NCI-H146 treated with DMSO at 0.1 percent for 48 hours (cell line): Measurements from ENCODE around the gene NUP160.
"Not testable (repeated sequence)": the region's sequence is repeated elsewhere in the genome, so short reads cannot be mapped to it uniquely, and the experiment has no call there.

Experiments
- DNase-seq: peaks from one replicate; lab custom pipeline; 2025; ENCODE audit not compliant: unreplicated experiment; lab: John Stamatoyannopoulos, UW

The NUP160 gene

DNA sequence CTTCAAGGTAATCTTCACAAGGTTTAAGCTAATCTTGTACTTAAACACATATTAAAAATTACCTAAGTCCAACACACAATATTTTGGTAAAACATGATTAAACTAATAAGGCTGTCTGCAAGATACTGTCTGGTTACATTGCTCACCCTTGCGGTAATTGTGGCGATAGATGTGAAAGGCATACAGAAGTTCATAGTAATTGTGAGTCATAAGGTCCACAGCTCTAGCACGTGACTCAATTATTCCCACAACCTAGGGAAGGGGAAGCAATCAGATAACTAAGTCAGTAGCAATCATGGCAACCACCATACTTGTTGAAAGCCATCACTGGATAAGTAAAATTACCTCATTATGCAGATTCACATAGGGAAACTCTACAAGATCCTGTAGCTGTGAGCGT lies 50.5 kb downstream of the NUP160 start:
- DNase-seq = no peak

DNA sequence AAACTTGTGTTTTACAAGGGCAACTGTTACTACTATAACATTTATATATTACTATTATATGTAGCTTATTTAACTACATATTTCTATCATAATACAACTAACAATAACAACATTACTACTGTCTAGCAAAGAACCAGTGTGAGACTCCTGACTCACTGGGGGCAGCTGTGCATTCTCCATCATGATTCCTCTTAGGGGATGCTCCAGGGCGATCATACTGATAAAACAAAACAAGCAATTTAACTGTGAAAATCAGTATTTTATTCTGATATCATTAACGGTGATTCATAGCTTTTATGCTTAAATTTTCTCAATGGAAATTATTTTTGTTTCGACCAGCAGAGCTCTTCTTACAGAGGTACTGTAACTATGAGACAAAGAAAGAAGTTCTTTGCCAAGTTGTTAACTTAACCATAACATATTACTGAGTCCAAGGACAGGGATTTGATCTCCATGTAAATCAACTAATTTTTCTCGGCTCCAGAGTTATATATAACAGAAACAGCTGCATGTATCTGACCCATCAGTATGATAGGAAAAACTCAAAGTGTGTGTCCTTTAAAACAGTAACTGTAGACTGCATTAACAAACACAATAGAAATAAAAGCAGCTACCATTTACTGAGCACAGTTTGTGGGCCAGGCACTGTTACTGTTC lies 56.2 kb downstream of the NUP160 start:
- no peak for DNase-seq

DNA sequence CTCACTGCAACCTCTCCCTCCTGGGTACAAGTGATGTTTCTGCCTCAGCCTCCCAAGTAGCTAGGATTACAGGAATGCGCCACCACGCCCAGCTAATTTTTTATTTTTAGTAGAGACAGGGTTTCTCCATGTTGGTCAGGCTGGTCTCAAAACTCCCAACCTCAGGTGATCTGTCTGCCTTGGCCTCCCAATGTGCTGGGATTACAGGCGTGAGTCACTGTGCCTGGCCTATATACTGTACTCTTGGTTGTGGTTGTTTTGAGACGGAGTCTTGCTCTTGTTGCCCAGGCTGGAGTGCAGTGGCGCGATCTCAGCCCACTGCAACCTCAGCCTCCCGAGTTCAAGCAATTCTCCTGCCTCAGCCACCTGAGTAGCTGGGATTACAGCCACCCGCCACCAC lies 58.1 kb downstream of the NUP160 start:
- DNase-seq = not testable (repeated sequence)

DNA sequence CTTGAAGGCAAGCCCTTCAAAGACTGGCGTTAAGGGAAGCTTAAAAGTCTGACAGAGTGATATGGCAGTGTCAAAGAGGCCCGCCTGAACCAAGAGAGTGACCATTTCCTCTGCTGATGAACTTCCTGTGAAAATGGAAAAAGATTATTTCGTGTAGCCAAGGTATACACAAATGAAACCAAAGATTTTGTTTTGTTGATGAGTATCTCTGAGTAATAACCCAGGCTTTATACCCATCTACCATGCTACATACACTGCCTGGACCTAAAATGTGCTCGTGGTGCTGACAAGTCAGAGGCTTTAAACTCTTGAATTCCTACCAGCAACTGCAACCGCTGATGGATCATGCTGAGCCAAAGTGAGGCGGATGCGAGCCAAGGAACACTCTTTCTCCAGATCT lies 60.0 kb downstream of the NUP160 start:
- no peak for DNase-seq

DNA sequence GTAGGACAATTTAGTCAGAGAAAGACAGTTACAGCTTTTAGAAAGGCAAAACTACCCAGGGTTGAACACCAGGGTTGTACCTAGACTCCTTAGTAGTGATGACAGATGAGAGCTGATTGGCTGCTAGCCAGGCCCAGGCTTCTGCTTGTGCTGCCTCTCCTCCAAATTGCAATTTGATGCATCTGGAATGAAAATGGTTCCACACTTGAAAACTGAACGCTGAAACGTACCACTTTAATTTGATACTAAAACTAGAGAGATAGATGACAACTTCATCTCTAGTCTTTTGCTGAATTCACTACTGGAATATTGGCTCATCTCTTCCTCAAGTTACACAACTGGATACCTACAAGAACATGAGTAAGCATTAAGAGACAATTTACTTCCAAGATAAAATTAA lies 61.8 kb downstream of the NUP160 start:
- no peak for DNase-seq

DNA sequence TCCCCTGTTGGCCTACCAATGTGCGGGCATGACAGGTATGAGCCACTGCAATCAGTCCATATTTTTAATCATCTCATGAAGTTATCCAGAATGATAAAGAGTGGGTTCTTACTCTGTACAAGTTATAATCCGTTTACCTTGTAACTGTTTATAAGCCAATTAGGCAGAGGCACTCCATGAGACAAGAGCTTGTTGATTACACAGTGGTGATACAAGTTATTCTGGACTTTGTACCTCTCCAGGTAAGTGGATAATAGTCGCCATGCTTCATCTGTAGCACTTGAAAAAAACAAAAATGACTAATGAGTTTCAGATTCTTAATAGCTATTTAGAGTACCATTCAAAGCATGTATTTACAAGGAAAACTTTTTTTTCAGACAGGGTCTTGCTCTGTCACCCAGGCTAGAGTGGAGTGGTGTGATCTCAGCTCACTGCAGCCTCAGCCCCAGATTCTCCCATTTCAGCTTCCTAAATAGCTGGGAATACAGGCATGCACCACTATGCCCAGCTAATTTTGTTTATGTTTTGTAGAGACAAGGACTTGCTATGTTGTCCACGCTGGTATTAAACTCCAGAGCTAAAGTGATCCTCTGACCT lies 63.3 kb downstream of the NUP160 start:
- DNase-seq = no peak

DNA sequence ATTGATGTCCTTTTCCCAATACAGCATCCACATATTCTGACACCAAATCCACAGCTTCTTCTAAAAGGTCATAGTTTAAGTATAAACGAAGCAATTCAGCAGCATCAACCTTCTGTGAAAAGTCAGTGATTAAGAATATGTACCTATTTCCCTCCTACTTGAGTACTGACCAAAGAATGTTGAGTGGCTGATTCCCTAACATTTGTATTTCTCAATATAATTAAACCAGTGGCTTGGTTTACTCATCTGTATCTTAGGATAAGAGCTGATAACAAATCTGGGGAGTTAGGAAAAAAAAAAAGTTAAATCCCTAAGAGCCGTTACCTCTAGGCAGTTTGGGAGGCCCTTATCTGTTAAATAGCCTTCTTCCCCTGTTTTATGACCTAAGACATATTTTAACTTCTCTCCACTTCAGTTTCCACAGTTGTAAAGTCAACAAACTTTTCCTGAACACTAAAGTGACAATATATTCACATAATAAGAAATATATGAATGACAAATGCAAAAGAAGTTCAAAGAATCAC lies 65.0 kb downstream of the NUP160 start:
- DNase-seq = no peak

DNA sequence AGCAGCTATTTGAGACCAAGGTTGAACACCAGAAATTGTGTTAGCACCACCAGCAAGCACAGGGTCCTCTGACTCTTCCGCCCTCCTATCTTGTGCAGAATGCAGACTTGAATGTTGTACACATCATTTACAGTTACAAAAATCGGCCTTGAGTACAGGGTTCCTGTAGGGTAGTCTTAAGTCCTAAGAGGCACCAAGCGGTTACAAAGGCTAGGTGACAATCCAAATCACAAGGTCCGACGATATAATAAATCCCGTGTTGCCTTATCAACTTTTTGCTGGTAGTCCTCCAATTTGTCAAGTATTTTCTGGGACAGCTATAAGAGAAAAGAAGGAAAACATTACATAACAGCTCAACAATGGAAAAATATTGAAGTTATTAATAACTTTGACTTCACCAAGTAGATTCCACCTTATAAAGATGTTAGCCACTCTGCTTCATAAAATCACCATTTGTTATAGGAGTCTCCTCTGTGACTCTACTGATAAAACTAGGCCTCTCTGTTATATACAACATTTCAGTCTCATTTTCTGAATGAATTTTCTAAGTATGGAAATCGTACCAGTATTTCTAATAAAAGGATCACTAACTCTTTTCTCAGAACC lies 69.2 kb downstream of the NUP160 start:
- no peak for DNase-seq

DNA sequence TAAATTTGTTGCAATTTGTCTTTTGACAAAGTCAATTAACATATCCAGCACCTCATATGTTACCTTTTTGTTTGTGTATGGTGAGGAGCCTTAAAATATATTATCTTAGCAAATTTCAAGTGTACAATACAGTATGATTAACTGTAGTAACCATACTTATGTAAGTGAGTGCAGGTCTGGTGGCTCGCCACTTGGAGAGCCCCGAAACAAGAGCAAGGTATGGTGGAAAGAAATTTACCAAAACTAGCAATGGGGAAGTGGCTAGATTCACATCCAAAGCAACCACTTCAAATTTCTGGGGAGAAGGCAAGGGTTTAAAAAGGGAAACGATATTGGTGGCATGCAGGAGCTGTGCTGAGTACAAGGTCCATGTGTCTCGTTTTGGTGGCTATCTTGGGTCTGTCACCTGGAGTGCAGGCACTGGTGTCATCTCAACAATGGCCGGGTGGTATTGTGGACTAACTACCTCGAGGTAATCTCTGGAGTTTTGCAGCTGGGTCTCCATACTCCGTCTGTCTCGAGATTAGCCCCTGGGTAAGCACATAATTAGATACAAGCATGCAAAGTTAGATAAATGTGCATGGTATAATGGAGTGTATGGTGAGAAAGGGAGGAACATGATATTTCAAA lies 72.8 kb downstream of the NUP160 start:
- DNase-seq = no peak

DNA sequence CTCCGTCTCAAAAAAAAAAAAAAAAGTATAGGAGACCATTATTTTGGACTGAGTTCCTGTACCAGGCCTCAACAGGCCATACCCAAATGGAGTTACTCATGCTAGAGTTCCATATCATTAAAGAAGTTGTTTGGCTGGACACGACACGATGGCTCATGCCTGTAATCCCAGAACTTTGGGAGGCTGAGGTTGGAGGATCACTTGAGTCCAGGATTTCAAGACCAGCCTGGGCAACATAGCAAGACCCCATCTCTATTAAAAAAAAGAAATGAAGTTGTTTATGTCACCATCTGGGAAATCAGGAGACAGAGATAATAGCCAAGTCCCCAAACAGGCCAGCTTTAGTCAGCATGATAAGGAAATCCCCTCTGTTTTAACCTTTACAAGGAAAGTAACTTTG lies 74.3 kb downstream of the NUP160 start:
- no peak for DNase-seq

DNA sequence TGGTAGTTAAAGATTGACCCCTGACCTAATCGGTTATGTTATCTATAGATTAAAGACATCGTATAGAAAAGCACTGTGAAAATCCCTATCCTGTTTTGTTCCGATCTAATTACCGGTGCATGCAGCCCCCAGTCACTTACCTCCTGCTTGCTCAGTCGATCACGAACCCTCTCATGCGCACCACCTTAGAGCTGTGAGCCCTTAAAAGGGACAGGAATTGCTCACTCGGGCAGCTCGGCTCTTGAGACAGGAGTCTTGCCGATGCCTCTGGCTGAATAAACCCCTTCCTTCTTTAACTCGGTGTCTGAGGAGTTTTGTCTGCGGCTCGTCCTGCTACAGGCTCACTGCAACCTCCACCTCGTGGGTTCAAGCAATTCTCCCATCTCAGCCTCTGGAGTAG lies 78.6 kb downstream of the NUP160 start:
- not testable (repeated sequence) for DNase-seq

DNA sequence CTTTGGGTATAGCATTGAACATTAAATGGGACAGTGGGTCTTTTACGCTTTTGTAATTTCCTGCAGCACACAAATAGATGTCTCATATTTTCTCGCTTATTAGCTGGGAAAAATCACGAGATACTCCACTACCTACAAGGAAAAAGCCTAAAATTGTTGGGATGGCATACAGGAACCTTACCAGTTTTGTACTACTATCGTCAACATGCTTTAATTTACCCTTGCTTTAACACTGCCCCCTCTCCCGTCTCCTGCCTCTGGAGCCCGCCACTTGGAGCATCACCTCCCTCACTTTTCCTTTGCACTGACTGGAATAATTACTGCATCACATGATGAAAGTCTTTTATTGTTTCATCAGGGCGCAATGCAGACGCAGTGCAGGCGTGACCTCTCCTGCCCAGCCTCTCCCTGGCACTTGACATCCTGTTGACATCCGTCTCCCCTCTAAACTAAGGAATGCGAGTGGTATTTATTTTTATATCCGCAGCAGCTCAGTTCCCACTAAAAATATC lies 80.0 kb downstream of the NUP160 start:
- peak; percentile 87 for DNase-seq

DNA sequence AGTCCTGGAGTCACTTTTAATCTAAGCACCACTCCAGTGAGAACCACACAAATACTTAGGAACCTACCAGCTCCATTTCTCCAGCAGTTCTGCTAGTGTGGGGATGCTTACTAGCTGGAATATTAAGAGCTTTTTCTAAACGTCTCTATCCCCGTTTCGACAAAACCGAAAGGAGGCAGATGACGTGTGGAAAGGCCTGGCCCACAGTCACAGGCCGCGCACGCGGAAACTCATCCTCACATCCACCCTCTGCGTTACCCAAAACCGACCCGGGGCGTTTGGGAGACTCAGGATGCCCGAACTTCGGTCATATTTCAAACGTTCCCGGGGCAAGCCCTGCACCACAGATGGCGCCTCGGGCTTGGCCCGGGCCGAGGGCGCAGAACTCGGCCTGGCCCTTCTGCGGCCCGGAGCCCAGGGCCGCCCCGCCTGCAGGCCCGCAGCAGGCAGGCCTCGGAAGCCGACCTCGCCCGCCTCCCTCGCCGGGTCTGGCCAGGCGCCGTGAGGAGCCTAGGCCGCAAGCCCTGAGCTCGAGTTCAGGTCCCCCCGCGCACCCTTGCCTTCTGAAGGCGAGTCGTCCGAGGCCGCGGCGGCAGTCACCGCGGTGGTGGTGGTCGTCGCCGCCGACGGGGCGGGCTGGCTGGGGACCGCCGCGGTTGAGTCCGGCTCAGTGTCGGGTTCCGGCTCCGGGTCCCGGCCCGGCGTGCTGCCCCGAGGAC lies 81.5 kb downstream of the NUP160 start:
- DNase-seq = peak; percentile 36

DNA sequence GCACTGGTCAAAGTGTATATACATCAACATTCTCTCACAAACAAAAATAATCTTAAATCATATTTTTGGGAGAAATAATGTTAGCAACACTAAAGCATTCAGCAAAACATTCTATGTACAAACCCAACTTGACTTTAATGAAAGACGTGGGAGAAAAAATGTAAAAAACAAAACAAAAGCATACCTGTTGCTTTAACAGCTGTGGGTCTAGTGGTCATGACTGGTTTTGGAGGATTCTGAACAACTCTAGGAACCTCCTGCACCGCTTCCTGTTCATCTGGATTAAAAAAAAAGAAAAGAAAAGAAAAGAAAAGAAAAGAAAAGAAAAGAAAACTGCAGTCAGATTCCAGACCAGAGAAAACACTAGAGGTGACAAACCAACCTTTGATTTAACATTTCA lies 83.1 kb downstream of the NUP160 start:
- no peak for DNase-seq

DNA sequence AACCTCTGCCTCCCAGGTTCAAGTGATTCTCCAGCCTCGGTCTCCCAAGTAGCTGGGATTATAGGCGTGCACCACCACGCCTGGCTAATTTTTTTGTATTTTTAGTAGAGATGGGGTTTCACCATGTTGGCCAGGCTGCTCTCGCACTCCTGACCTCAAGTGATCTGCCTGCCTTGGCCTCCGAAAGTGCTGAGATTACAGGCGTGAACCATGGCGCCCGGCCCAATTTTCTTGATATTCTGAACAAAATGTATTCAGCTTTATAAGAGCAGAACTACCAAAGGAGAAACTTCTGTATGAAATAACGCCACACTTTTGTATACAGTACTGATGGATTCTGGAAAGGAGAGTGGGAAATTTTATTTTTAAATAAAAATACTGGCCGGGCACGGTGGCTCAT lies 88.9 kb downstream of the NUP160 start:
- not testable (repeated sequence) for DNase-seq

DNA sequence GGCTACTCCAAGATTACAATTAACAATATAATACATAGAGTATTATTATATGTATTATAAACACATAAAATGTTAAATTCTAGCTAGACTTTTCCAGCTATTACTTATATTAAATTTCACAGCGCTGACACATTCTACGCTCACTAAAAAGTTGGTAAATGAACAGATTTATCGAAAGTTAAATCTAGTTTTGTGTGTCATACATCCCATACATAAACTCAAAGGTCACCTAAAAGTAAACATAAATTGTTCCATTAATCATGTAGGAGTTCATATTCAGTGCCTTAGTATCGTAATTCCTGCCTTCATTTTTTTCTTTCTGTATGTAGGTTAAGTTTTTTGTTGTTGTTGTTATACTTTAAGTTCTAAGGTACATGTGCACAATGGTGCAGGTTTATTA lies 91.9 kb downstream of the NUP160 start:
- DNase-seq = no peak

DNA sequence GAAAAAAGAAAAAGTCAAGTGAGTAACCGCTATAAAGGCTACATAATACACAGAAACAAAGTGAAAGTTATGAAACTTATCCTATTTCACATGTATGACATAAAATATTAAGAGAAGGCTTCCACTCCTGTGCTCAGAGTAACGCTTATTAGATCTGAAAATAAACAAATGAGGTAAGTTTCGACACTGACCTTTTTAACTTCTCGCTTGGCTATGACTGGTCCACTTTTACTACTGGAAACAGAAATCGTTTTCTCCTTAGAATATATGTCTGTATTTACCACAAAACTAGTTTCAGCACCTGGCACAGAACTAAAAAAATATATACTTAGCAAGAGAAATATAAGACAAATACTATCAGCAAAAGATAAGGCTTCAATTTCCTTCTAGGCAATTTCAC lies 97.4 kb downstream of the NUP160 start:
- DNase-seq = no peak

DNA sequence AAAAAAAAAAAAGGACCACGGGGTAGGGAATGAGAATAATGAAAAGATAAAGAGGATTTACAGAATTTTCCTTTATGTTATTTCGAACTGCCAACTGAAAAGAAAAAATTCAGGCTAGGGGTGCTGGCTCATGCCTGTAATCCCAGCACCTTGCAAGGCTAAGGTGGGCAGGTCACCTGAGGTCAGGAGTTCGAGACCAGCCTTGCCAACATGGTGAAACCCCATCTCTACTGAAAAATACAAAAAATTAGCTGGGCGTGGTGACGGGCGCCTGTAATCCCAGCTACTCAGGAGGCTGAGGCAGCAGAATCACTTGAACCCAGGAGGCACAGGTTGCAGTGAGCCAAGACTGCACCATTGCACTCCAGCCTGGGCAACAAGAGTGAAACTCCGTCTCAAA lies 105.7 kb downstream of the NUP160 start:
- not testable (repeated sequence) for DNase-seq

DNA sequence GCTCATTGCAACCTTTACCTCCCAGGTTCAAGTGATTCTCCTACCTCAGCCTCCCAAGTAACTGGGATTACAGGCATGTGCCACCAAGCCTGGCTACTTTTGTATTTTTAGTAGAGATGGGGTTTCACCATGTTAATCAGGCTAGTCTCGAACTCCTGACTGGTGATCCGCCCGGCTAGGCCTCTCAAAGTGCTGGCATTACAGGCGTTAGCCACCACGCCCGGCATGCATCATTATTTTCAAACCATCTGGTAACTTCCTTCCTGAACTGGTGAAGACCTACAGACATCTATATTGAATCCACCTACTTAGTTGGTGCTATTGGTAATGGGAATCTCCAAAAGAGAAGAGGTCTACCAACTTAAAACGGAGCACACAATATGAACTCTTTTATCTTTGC lies 110.3 kb downstream of the NUP160 start:
- DNase-seq = not testable (repeated sequence)

DNA sequence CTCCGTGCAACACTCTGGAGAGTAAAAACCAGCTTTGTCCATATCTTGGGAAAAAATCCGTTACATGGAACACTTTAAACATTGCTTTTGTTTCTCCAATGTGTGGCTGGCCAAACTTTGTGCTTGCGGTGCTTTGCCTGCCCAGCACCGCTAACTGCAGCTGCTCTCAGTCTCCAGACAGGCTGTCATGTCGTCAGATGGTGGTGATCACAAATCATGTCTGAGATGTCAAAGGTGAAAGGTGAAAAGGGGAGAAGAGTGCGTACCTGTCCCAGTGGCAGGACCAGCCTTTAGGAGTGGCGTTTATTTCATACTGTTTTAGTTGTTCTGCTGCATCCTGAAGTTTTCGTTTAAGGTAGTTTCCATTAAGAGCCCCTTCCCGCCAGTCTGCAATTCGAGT lies 115.9 kb downstream of the NUP160 start:
- no peak for DNase-seq

DNA sequence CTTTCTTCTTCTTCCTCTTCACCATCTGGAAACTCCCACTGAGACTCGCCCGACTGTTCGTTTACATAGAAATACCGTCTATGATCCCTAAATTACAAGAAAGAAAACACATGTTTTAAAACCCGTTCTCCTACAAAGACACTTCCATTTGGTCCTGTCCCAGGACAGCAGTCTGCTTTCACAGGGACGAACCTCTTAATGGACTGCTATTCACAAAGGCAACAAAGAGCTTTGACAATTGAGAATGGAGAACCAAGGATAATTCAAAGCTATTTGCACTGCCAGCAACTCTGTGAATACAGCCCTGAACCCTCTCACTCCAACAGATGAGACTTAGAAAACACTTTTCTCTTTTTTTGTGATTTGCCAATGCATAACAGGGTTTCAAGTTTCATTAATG lies 116.7 kb downstream of the NUP160 start:
- no peak for DNase-seq
